Measurements from ENCODE around the gene KRTAP4-1.
"Not testable (repeated sequence)": the region's sequence is repeated elsewhere in the genome, so short reads cannot be mapped to it uniquely, and the experiment has no call there.

Gene KRTAP4-1

GRCh38 chr17:41184480-41184961 is at the start of gene KRTAP4-1:
TSS of gene KRTAP4-1 (minus strand) at chr17:41184911. CDS start at chr17:41184854, 57 bp downstream.
- no peak for DNase-seq (ENCODE audit: low read depth in 2 of 2)

- DNase-seq (ENCODE audit: low read depth in 2 of 2), result not testable (repeated sequence)
Measured at GRCh38 chr17:41232399-41233105, 47.8 kb upstream of the KRTAP4-1 start, which contains the start of gene KRTAP9-3. TSS of gene KRTAP9-3 (plus strand) at chr17:41232449. CDS start at chr17:41232502, 53 bp downstream.

- DNase-seq (ENCODE audit: low read depth in 2 of 2), result no peak
Measured at GRCh38 chr17:41231731-41232130, 47.0 kb upstream of the KRTAP4-1 start.

- DNase-seq (ENCODE audit: low read depth in 2 of 2), result no peak
Measured at GRCh38 chr17:41230094-41230493, 45.4 kb upstream of the KRTAP4-1 start.

GRCh38 chr17:41226598-41227095 is 41.9 kb upstream of the KRTAP4-1 start, which contains the start of gene KRTAP9-2:
TSS of gene KRTAP9-2 (plus strand) at chr17:41226648. CDS start at chr17:41226655, 7 bp downstream.
- not testable (repeated sequence) for DNase-seq (ENCODE audit: low read depth in 2 of 2)

GRCh38 chr17:41226051-41226450 is 41.3 kb upstream of the KRTAP4-1 start:
- no peak for DNase-seq (ENCODE audit: low read depth in 2 of 2)

GRCh38 chr17:41223821-41224220 is 39.1 kb upstream of the KRTAP4-1 start:
- no peak for DNase-seq (ENCODE audit: low read depth in 2 of 2)

- DNase-seq (ENCODE audit: low read depth in 2 of 2), result no peak
Measured at GRCh38 chr17:41215681-41216080, 31.0 kb upstream of the KRTAP4-1 start.

- DNase-seq (ENCODE audit: low read depth in 2 of 2), result no peak
Measured at GRCh38 chr17:41212524-41213169, 27.9 kb upstream of the KRTAP4-1 start.

- no peak for DNase-seq (ENCODE audit: low read depth in 2 of 2)
Measured at GRCh38 chr17:41211845-41212466, 27.2 kb upstream of the KRTAP4-1 start.

- DNase-seq (ENCODE audit: low read depth in 2 of 2), result no peak
Measured at GRCh38 chr17:41199421-41200078, 14.8 kb upstream of the KRTAP4-1 start.

- no peak for DNase-seq (ENCODE audit: low read depth in 2 of 2)
Measured at GRCh38 chr17:41196068-41196467, 11.4 kb upstream of the KRTAP4-1 start.

GRCh38 chr17:41190328-41190727 is 5.6 kb upstream of the KRTAP4-1 start:
- DNase-seq (ENCODE audit: low read depth in 2 of 2), result no peak

- not testable (repeated sequence) for DNase-seq (ENCODE audit: low read depth in 2 of 2)
Measured at GRCh38 chr17:41189837-41190318, 5.2 kb upstream of the KRTAP4-1 start, which contains the start of gene KRTAP9-1. TSS of gene KRTAP9-1 (plus strand) at chr17:41189887. CDS start at chr17:41189887, 0 bp downstream.

GRCh38 chr17:41186872-41187271 is 2.2 kb upstream of the KRTAP4-1 start:
- no peak for DNase-seq (ENCODE audit: low read depth in 2 of 2)

- no peak for DNase-seq (ENCODE audit: low read depth in 2 of 2)
Measured at GRCh38 chr17:41185001-41185400, 290 bp upstream of the KRTAP4-1 start.

- DNase-seq (ENCODE audit: low read depth in 2 of 2), result no peak
Measured at GRCh38 chr17:41178843-41179616, 5.7 kb downstream of the KRTAP4-1 start.

- DNase-seq (ENCODE audit: low read depth in 2 of 2), result no peak
Measured at GRCh38 chr17:41178341-41178740, 6.4 kb downstream of the KRTAP4-1 start.

- no peak for DNase-seq (ENCODE audit: low read depth in 2 of 2)
Measured at GRCh38 chr17:41177727-41178271, 6.9 kb downstream of the KRTAP4-1 start, which contains the start of gene KRTAP4-2. TSS of gene KRTAP4-2 (minus strand) at chr17:41178221. CDS start at chr17:41178164, 57 bp downstream.

GRCh38 chr17:41176744-41177387 is 7.8 kb downstream of the KRTAP4-1 start:
- DNase-seq (ENCODE audit: low read depth in 2 of 2), result no peak
